NCI-H82 treated with DMSO at 0.1 percent for 48 hours (cell line): ENCODE measurements around the gene PODXL2.

Experiments used
- DNase-seq: peaks from one replicate; lab custom pipeline; 2025; ENCODE audit not compliant: unreplicated experiment; lab: John Stamatoyannopoulos, UW

Gene PODXL2

DNA sequence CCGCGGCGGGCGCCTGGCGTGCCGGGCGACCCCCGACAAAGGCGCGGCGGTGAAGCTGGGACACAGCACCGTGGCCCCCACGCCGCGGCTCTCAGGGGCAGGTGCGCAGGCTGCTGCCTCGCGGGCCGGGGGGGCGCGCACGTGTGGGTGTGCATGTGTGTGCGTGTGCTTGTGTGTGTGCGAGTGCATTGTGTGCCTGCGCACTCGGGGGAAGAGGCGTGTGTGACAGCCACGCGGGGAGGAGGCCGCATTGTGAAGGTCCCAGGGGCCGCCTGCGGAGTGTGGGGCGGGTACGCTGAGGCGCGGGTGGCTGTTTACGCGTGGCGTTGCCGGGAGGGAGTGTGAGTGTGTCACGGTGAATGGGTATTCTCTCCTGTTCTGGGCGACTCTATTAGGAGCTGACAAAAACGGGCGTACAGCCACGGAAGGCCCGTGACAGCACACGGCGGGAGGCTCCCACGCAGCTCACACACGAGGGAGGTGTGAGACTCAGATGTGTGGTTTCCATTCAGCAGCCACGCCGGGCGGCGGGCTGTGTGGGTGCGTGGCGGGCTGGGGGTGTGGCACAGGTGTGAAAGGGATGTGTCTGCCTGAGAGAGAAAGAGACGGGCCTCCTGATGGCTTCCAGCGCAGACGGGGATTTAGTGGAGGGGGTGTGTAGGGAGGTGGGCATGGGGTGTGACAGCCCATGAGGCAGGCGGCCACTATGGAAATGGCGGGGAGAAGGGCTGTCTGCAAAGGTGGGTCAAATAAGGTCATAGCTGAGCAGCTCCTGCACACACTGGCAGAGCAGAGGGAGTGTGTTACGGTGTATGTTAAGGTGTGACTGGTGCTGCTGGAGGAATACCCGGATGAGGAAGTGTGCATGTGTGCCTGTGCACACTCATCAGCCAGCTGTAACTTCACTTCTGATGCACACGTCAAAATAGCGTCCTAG lies 750 bp downstream of the PODXL2 start:
- DNase-seq = peak; percentile 27

DNA sequence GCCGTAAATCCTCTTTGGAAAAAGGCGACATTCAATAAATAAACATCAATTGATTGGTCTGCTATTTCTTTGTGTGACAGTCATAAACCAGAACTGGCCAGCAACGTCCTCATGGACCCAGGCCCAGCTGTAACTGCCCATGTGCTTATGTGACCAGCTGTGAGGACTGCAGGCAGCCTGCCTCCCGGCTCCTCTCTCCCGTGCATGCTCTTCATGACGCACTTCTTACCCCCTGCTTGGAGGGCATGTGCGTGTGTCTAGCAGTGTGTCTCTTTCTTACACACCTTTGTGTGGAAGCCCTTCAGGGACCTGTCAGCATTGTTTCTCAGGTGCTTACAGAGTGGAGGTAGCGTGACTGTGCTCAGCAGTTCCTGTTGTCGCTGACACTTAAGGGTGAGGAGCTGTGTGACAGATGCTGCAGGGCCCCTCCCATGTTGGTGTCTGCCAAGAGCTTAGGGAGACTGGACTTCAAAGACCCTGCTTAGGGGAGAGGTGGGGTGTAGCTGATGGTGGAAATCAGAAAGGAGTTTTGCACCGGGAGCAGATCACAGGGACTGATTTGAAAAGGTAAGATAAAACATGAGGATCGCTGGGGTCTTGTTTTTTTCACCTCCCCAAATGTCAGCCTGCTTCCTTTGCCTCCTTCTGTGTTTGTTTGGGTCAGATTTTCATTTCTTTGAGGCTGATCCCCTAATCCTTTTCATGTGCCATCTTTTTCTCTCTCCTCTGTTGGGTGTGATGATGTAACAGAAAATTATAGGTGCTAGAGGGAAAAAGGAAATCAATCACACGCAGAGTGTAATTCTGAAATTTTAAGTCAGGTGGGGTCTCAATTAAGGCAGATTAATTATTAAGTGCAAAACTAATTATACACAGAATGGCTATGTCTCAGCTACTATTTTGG lies 2.1 kb downstream of the PODXL2 start:
- peak; percentile 78 for DNase-seq

- DNase-seq = no peak
Measured at GRCh38 chr3:127632035-127632820, 3.2 kb downstream of the PODXL2 start.

DNA sequence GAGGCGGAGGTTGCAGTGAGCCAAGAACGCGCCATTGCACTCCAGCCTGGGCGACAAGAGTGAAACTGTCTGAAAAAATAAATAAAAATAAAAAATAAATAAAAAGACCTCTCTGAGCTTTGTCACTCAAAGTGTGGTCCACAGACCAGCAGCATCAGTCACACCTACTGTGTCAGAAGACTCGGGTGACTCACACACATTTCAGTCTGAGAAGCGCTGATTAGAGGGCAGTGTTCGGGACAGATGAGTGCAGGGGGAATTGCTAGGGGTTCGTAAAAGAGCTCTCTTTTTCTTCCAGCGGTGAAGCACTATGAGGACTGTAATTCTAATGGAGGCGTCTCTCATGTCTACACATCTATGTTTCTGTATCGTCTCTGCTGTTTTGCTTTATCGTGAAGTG lies 5.7 kb downstream of the PODXL2 start:
- DNase-seq = no peak

- DNase-seq = no peak
Measured at GRCh38 chr3:127637546-127637945, 8.6 kb downstream of the PODXL2 start.

GRCh38 chr3:127637971-127638370 lies 9.0 kb downstream of the PODXL2 start:
- DNase-seq = no peak

DNA sequence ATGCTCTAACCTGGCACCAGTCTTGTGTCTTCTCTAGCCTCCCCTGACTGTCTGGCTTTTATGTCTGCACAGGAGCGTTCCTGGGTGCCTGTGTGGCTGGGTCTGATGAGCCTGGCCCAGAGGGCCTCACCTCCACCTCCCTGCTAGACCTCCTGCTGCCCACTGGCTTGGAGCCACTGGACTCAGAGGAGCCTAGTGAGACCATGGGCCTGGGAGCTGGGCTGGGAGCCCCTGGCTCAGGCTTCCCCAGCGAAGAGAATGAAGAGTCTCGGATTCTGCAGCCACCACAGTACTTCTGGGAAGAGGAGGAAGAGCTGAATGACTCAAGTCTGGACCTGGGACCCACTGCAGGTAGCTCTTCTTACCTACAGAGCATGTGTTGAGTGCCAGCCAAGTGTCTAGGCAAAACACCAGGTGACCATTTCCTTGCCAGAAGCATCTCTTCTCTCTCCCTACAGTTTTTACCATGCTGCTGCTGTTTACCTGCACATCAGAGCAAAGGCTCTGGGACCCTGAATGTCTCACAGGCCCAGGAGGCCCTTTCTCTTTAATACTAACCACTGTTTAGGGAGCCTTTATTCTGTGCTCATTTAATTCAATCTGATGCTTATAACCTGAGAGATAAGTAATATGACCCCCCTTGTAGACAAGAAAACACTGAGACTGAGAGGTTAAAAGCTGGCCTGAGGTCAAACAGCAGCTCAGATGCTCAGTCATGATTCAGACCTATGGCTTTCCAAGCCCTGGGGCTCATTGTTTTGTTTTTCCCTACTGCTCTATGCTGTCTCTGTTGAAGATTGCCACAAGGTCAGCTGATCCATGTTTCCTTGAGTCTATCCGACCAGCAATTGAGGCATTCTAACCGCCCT lies 10.4 kb downstream of the PODXL2 start:
- DNase-seq = no peak

DNA sequence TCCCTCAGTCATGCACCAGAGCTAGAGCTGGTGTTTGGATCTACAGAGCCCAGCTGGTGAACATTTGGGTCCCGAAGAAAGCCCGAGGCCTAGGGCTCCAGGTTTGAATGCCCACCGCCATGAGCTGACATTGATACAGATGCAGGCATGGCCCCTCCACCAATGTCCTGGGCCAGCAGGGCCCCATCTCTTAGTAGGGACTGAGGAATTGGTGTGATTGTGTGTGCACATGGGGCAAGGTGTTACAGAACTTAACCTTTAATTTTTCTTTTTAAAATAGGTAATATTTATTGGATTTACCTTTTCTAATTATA lies 11.0 kb downstream of the PODXL2 start:
- no peak for DNase-seq

DNA sequence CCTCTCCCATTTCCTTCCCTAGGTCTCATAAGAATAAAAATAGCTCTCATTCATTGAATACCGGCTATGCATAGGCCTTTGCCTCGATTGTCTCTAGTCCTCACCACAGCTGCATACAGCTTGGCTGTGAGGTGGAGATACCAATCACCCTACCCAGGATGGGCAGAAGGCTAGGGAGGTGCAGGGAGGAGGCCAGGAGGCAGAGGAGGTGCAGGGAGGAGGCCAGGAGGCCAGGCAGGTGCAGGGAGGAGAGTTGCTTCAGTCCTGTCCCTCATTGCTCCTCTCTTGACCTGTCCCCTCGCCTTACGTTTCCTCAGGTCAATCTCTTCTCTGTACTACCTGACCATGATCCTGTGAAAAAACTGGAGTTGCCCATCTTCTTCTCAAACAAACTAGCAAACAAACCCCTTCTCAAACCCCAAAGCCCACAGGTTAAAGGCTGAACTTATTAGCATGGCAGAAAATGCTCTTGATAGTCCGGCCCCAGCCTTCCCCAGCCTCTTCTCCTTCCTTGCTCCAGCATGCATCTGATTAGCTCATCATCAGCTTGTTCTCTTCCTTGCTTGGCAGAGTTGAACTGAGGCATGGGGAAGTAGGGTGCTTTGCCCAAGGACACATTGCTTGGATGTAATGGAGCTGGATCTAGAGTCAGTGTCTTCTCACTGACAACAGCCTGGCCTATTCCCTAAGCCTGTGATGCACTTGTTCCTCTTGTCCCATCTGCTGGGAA lies 15.8 kb downstream of the PODXL2 start:
- DNase-seq = no peak

GRCh38 chr3:127645371-127646015 lies 16.5 kb downstream of the PODXL2 start:
- DNase-seq = no peak

GRCh38 chr3:127646501-127647046 lies 17.6 kb downstream of the PODXL2 start:
- DNase-seq = no peak

GRCh38 chr3:127647166-127647844 lies 18.3 kb downstream of the PODXL2 start:
- no peak for DNase-seq

DNA sequence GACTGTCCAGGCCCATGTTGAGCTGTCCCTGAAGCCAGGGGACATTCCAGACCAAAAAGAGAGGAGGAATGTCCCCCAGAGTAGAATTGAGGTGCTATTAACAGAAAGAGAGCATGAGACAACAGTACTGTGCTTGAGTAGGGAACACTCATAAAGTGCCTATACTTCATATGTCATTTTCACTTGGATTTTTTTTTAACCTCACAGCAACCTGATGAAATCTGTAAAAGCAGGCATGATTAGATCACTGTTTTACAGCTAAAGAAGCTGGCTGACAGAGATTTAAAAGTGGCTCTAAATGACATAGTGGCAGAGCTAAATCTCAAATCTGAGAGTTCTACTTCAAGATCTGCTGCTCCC lies 18.8 kb downstream of the PODXL2 start:
- DNase-seq = no peak

DNA sequence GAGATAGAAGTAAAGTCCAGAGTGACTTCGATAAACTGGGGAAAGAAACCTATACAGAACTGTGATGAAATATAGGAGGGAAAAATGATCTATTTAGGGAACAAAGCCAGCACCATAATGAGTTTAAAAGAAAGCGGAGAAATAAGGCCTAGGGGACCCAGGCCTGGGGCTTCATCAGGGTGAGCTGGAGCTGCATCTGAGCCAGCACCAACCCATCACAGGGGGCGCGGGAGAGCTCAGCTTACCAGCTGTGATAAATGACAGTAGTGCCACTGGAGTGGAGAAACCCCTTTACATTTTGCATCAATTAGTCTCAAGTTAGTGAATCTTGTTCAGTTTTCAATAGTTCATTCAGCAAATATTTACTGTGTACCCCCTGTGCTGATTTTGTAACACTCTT lies 21.3 kb downstream of the PODXL2 start:
- DNase-seq = no peak

- no peak for DNase-seq
Measured at GRCh38 chr3:127651516-127652172, 22.7 kb downstream of the PODXL2 start.

- peak; percentile 19 for DNase-seq
Measured at GRCh38 chr3:127652246-127652995, 23.4 kb downstream of the PODXL2 start.

DNA sequence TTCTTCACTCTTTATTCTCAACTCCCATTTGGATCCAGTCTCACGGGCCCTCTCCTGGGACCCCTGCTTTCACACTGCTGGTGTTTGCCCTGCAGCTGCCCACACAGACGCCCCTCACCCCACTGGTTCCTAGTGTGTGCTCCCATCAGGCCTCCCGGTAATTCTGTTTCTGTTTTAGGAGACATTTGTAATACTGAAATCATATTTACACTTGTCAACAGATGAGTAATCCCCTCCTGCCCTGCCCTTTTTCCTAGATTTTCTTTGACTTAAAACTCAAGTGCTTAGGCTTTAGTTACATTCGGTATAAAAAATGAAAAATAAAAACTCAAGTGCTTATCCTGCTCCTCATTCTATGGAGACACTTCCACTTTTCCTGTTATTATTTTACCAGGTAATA lies 25.4 kb downstream of the PODXL2 start:
- DNase-seq = no peak
